Neutrophil (primary cell): ENCODE results near the gene PRKG1.

ENCODE experiments used
- H3K27ac ChIP-seq: fragments of 200-600 bp; sonication (generic); 2 replicates; pipeline ENCODE4 v1.5.1; 2016; ENCODE audit warnings: mild to moderate bottlenecking, moderate library complexity
- H3K27me3 ChIP-seq: fragments of 200-600 bp; sonication (generic); 2 replicates; pipeline ENCODE4 v1.6.0; 2016; ENCODE audit warnings: mild to moderate bottlenecking
- H3K36me3 ChIP-seq: fragments of 200-600 bp; sonication (generic); 2 replicates; pipeline ENCODE4 v1.5.1; 2017
- H3K4me1 ChIP-seq, 2 experiments: fragments of 200-600 bp in 1 of 2; sonication (generic) in 1 of 2; 1 replicate in 1 of 2; 2 replicates in 1 of 2; pipeline versions ENCODE4 v1.5.1 to v1.6.1; 2013 to 2016; ENCODE audit warnings: low read depth in 1 of 2, low read length in 1 of 2, mild to moderate bottlenecking in 1 of 2, moderate library complexity in 1 of 2; ENCODE audit not compliant: control insufficient read depth in 1 of 2, insufficient read depth in 1 of 2
- H3K4me3 ChIP-seq, 2 experiments: fragments of 200-600 bp in 1 of 2; sonication (generic) in 1 of 2; 1 replicate in 1 of 2; 2 replicates in 1 of 2; pipeline ENCODE4 v1.5.1; 2013 to 2016; ENCODE audit warnings: low read depth in 1 of 2, low read length in 1 of 2, mild to moderate bottlenecking in 1 of 2, moderate library complexity in 1 of 2
- H3K9me3 ChIP-seq: fragments of 200-600 bp; sonication (generic); 2 replicates; pipeline ENCODE4 v1.5.1; 2016
- TF ChIP-seq, protein P1 (sequence below): fragments of 200-600 bp; sonication (generic); IDR thresholded peaks from 2 replicates; pipeline ENCODE4 v1.5.1; 2016; ENCODE audit warnings: antibody characterized with exemption

PRKG1 gene

GRCh38 chr10:51629934-51630639 is 555.8 kb downstream of the PRKG1 start:
- Histone ChIP-seq H3K36me3 (no peaks in the 10 kb centered on the region), H3K4me1 (no peaks in the 10 kb centered on the region), H3K27me3 (no peaks in the 10 kb centered on the region), H3K9me3 (no peaks in the 10 kb centered on the region), H3K4me3 (no peak overlapping the region), H3K27ac (no peak overlapping the region)
- TF ChIP-seq, protein P1, sequence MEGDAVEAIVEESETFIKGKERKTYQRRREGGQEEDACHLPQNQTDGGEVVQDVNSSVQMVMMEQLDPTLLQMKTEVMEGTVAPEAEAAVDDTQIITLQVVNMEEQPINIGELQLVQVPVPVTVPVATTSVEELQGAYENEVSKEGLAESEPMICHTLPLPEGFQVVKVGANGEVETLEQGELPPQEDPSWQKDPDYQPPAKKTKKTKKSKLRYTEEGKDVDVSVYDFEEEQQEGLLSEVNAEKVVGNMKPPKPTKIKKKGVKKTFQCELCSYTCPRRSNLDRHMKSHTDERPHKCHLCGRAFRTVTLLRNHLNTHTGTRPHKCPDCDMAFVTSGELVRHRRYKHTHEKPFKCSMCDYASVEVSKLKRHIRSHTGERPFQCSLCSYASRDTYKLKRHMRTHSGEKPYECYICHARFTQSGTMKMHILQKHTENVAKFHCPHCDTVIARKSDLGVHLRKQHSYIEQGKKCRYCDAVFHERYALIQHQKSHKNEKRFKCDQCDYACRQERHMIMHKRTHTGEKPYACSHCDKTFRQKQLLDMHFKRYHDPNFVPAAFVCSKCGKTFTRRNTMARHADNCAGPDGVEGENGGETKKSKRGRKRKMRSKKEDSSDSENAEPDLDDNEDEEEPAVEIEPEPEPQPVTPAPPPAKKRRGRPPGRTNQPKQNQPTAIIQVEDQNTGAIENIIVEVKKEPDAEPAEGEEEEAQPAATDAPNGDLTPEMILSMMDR, result no peak

DNA sequence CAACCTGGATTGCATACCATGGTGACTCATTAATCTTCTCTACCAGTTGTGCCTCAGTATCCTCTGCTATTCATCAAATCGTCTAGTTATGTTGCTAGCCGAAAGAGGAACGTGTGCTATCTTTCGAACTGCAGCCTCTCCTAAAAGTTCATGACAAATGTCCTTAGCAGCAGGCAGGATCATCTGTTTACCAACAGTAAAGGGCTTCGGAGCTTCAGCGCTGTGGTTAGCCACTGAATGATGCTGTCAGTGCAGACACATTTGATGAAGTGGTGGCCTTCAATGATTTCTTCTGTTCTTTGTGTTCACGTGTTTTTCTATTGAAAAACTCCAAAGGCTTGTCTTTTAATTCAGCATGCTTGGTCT is 556.3 kb downstream of the PRKG1 start:
- Histone ChIP-seq H3K27me3 (no peaks in the 10 kb centered on the region), H3K36me3 (no peaks in the 10 kb centered on the region), H3K9me3 (no peaks in the 10 kb centered on the region), H3K27ac (no peak overlapping the region), H3K4me3 (no peak overlapping the region), H3K4me1 (no peaks in the 10 kb centered on the region)
- TF ChIP-seq, protein P1, result no peak

GRCh38 chr10:51635436-51635835 is 561.1 kb downstream of the PRKG1 start:
- Histone ChIP-seq H3K4me1 (no peaks in the 10 kb centered on the region), H3K36me3 (no peaks in the 10 kb centered on the region), H3K4me3 (no peak overlapping the region), H3K27me3 (no peaks in the 10 kb centered on the region), H3K9me3 (no peaks in the 10 kb centered on the region), H3K27ac (no peak overlapping the region)
- TF ChIP-seq, protein P1, result no peak

DNA sequence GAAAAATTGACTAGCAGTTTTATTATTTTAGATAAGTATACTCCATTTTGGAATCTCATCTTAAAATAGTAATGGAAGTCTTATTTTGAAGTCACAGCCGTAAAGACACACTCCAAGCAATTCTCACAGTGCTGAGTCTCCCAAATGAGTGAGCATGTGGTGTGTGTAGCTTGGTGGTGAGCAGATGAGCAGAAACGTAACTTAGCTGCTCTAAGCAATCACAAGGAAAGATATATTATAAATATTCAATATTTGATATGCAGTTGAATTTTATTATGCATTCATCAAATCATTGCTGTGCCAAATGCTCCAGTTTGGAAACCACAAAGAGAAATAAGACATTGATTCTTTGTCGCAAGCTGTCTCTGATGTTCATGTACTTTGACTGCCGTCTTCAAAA is 563.9 kb downstream of the PRKG1 start:
- Histone ChIP-seq H3K4me3 (no peak overlapping the region), H3K9me3 (no peaks in the 10 kb centered on the region), H3K27ac (no peak overlapping the region), H3K4me1 (no peaks in the 10 kb centered on the region), H3K36me3 (no peaks in the 10 kb centered on the region), H3K27me3 (no peaks in the 10 kb centered on the region)
- TF ChIP-seq, protein P1, result no peak

DNA sequence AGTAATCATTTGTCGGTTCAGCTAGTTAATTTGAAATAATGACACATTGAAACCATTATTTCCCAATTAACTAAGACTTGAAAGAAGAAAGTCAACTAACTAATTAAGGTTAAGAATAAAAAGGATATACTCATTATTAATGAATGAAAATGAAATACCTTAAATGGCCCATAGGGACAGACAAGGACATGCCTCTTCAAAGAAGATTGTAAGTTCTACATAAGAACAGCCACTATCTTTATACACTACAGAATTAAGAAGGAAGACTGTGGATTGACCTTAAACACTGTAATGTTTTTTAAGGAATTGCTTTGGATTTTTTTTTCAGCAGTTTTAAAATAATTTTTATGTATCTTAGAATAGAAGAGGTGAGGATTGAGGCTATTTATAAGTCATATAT is 564.5 kb downstream of the PRKG1 start:
- TF ChIP-seq, protein P1, result no peak
- Histone ChIP-seq H3K36me3 (no peaks in the 10 kb centered on the region), H3K9me3 (no peaks in the 10 kb centered on the region), H3K4me3 (no peak overlapping the region), H3K4me1 (no peaks in the 10 kb centered on the region), H3K27ac (no peak overlapping the region), H3K27me3 (no peaks in the 10 kb centered on the region)
